ENCODE data around the gene ONECUT1.

DNA sequence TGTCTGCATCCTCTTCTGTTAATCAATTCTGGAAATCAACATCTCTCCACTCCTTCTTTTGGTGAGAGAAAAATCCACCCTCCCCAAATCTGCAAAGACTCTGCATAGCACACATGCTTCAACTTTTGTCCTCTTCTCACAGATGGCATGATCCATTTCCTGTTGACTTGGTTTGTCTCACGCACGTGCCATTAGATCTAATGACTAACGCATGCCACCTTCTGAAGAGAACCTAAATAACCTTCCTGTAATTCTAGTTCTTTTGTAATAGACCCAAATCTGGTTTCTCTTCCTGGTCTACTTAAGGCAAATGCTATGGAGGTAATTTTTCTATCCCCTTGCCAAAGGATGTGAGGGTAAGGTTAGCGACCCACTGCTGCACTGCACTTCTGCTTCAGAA lies 60.0 kb downstream of the ONECUT1 start:
- no peak for TF ChIP-seq POLR2A (IDR thresholded peaks at IDR 0.05; ENCODE audit: low read depth)
- TF ChIP-seq, protein P1, sequence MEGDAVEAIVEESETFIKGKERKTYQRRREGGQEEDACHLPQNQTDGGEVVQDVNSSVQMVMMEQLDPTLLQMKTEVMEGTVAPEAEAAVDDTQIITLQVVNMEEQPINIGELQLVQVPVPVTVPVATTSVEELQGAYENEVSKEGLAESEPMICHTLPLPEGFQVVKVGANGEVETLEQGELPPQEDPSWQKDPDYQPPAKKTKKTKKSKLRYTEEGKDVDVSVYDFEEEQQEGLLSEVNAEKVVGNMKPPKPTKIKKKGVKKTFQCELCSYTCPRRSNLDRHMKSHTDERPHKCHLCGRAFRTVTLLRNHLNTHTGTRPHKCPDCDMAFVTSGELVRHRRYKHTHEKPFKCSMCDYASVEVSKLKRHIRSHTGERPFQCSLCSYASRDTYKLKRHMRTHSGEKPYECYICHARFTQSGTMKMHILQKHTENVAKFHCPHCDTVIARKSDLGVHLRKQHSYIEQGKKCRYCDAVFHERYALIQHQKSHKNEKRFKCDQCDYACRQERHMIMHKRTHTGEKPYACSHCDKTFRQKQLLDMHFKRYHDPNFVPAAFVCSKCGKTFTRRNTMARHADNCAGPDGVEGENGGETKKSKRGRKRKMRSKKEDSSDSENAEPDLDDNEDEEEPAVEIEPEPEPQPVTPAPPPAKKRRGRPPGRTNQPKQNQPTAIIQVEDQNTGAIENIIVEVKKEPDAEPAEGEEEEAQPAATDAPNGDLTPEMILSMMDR (IDR thresholded peaks at IDR 0.05) = no peak

All from esophagus muscularis mucosa (tissue), 3 donors.